HK-2 (cell line): ENCODE results near the gene NOS2.

Experiments
- DNase-seq: peaks from one replicate; pipeline ENCODE4 v3.0.0-alpha.2; 2018; ENCODE audit not compliant: unreplicated experiment

The NOS2 gene

GRCh38 chr17:27818401-27819105 lies 18.2 kb upstream of the NOS2 start:
- DNase-seq: no peak

- DNase-seq: no peak
These were observed 17.4 kb upstream of the NOS2 start for GRCh38 chr17:27817731-27818130.

- no peak for DNase-seq
These were observed 16.6 kb upstream of the NOS2 start for GRCh38 chr17:27816946-27817345.

- no peak for DNase-seq
These were observed 11.6 kb upstream of the NOS2 start for GRCh38 chr17:27811961-27812360.

GRCh38 chr17:27810902-27811557 lies 10.7 kb upstream of the NOS2 start:
- no peak for DNase-seq

- no peak for DNase-seq
These were observed 10.0 kb upstream of the NOS2 start for GRCh38 chr17:27810211-27810901.

- DNase-seq: no peak
These were observed 9.2 kb upstream of the NOS2 start for GRCh38 chr17:27809555-27809954.

- DNase-seq: no peak
These were observed 8.3 kb upstream of the NOS2 start for GRCh38 chr17:27808628-27809027.

GRCh38 chr17:27807567-27808470 lies 7.5 kb upstream of the NOS2 start:
- no peak for DNase-seq

GRCh38 chr17:27805520-27806146 lies 5.3 kb upstream of the NOS2 start:
- DNase-seq: peak; percentile 82

- no peak for DNase-seq
These were observed 3.8 kb upstream of the NOS2 start for GRCh38 chr17:27804113-27804512.

GRCh38 chr17:27802962-27803680 lies 2.8 kb upstream of the NOS2 start:
- no peak for DNase-seq

- DNase-seq: no peak
These were observed 1.7 kb upstream of the NOS2 start for GRCh38 chr17:27802033-27802432.

GRCh38 chr17:27798376-27798775 lies 2.0 kb downstream of the NOS2 start:
- no peak for DNase-seq

GRCh38 chr17:27797390-27798091 lies 2.8 kb downstream of the NOS2 start:
- DNase-seq: no peak

- DNase-seq: no peak
These were observed 6.3 kb downstream of the NOS2 start for GRCh38 chr17:27793906-27794569.

- DNase-seq: peak; percentile 22
These were observed 7.0 kb downstream of the NOS2 start for GRCh38 chr17:27793168-27793905.

- no peak for DNase-seq
These were observed 8.2 kb downstream of the NOS2 start for GRCh38 chr17:27792095-27792494.

GRCh38 chr17:27788919-27789318 lies 11.4 kb downstream of the NOS2 start:
- DNase-seq: no peak
